Heart left ventricle (tissue), 16 donors: ENCODE results near the gene ATP1B2. TPM values are rescaled to one million over a fixed set of nuclear protein-coding genes. Genes with fewer than 3 reads are reported as not detected.
A peak's percentile ranks its signal among the peaks of the same experiment; 100 is the strongest.

Experiments used
- ATAC-seq, 4 donors: fragments of 200-7000 bp; cut with Tn5 transposase; one replicate each; pipeline ENCODE4 v1.9.1; 2020 to 2022; ENCODE audit warnings: moderate library complexity in 4 of 4, mild to moderate bottlenecking in 3 of 4, moderate number of reproducible peaks in 1 of 4
- DNase-seq, 5 donors: peaks; one replicate each; pipeline ENCODE4 v3.0.0-alpha.2; 2020
- H3K27ac ChIP-seq, 12 donors: fragments of 200-600 bp; sonication (generic) in 4 of 12; one replicate each; pipeline versions ENCODE4 v1.5.0 to v1.8.0; 2016 to 2022; ENCODE audit warnings: mild to moderate bottlenecking in 2 of 12
- H3K27me3 ChIP-seq, 9 donors: fragments of 200-600 bp; sonication (generic) in 2 of 9; one replicate each; pipeline versions ENCODE4 v1.5.1 to v1.8.0; 2016 to 2022; ENCODE audit warnings: mild to moderate bottlenecking in 3 of 9
- H3K36me3 ChIP-seq, 9 donors: fragments of 200-600 bp; sonication (generic) in 2 of 9; one replicate each; pipeline versions ENCODE4 v1.5.0 to v1.8.0; 2018 to 2022; ENCODE audit warnings: mild to moderate bottlenecking in 2 of 9
- H3K4me1 ChIP-seq, 12 donors: fragments of 200-600 bp; sonication (generic) in 4 of 12; one replicate each; pipeline versions ENCODE4 v1.5.0 to v1.8.0; 2016 to 2022; ENCODE audit warnings: mild to moderate bottlenecking in 3 of 12
- H3K4me3 ChIP-seq, 12 donors: fragments of 200-600 bp; sonication (generic) in 4 of 12; one replicate each; pipeline versions ENCODE4 v1.5.0 to v1.8.0; 2017 to 2022; ENCODE audit warnings: mild to moderate bottlenecking in 9 of 12, moderate library complexity in 4 of 12
- H3K9me3 ChIP-seq, 12 donors: fragments of 200-600 bp; sonication (generic) in 4 of 12; one replicate each; pipeline versions ENCODE4 v1.5.0 to v1.8.0; 2016 to 2022; ENCODE audit warnings: mild to moderate bottlenecking in 1 of 12
- CTCF ChIP-seq, 12 donors: fragments of 200-600 bp; sonication (generic) in 4 of 12; IDR thresholded peaks; one replicate each; pipeline versions ENCODE4 v1.5.0 to v1.8.0; 2018 to 2022; ENCODE audit warnings: antibody characterized with exemption in 12 of 12, mild to moderate bottlenecking in 5 of 12
- POLR2A ChIP-seq, 2 donors: fragments of 450-650 bp; IDR thresholded peaks; one replicate each; pipeline ENCODE4 v1.6.1; 2017; ENCODE audit warnings: antibody characterized with exemption in 2 of 2, mild to moderate bottlenecking in 2 of 2, moderate library complexity in 2 of 2
- WGBS, 4 donors: extraction: QIAGEN DNeasy Blood & Tissue Kit in 2 of 4; methylation state at CpG; one replicate each; pipeline versions ENCODE4 v1.1.5 to v1.1.7; 2013 to 2018; 5-methylcytosine and 5-hydroxymethylcytosine counted together
- intact Hi-C, 10 donors: fragments of 100-400 bp; cut with DNase I; formaldehyde crosslinking; loops; one replicate each; pipeline versions ENCODE4 v1.11.1 to v1.14.2; 2022
- polyA plus RNA-seq, 2 donors: library from polyadenylated mRNA; stranded (reverse); fragments of 200-250 nt; gene quantifications; one replicate each; pipeline ENCODE4 v1.2.3, GENCODE V29; 2013
- total RNA-seq, 9 donors: library from RNA; depleted of rRNA in 2 of 9; stranded (reverse); fragments of >200 nt in 2 of 9; fragmentation: NEBNext Ultra II Directional in 3 of 9; extraction: Animal tissue kit (Norgen Biotek cat#: 25700) in 3 of 9; gene quantifications; one replicate each; pipeline versions ENCODE4 v1.1.0 to v1.2.4, GENCODE V29; 2016 to 2023
- donor health status: ischemic (EF 13 %, LVEDD 7.1; RV severe dilation, severe dysfunction).
- donor health status: healthy with polysubstance abuse.
- donor health status: DM: no; HTN: yes; CAD: no.
- donor health status: DM: no; HTN: no; CAD: no.
- donor health status: ischemic (EF 25% LVEDD 6.9; RV normal size, moderate dysfunction).
- donor health status: ischemic (EF 25% LVEDD 5.7; RV mildly dilated, moderate dysfunction).
- donor health status: healthy.
- donor health status: DM: yes; HTN: yes; CAD: no.
- donor health status: ischemic (EF 35%, LVEDD 5.7; RV mildly dilated, moderate dysfunction).
- donor health status: nonischemic (EF 11% LVEDD 7.7; RV severe dilation, severe dysfunction).
- donor health status: DM: yes; HTN: yes; CAD: no.
- donor health status: PGD.
- donor health status: ischemic (EF 29% LVEDD 5.4; RV normal size, mild dysfunction).
- donor health status: nonischemic (EF 23%, LVEDD 6.1; RV moderate dilation, normal function).

ATP1B2 gene
- total and polyA plus RNA-seq, 11 donors = 0.60 to 6.6 (median 2.9) TPM

- TF ChIP-seq POLR2A (IDR thresholded peaks at IDR 0.05) = no peak
- no peak overlapping the region for H3K4me3 ChIP-seq
- H3K27me3 ChIP-seq = no peaks in the 10 kb centered on the region
- H3K4me1 ChIP-seq = no peaks in the 10 kb centered on the region
- intact Hi-C loops = no loop called here
- DNase-seq (no peak), ATAC-seq (no peak)
- peaks cover 0 to 13% (median 4%) of the 10 kb centered on the region in 12 donors for H3K9me3 ChIP-seq
- WGBS, 4 donors = 76 to 79% (median 77%) methylated on average over 10 of the region's 10 CpGs
- H3K27ac ChIP-seq = no peak overlapping the region
- H3K36me3 ChIP-seq = peaks cover 3 to 39% (median 35%) of the 10 kb centered on the region in 9 donors
Measured at GRCh38 chr17:7677388-7678067, 26.8 kb downstream of the ATP1B2 start.

GRCh38 chr17:7684851-7685532 lies 34.3 kb downstream of the ATP1B2 start:
- peaks cover 0 to 4% (median 0%) of the 10 kb centered on the region in 9 donors for H3K36me3 ChIP-seq
- DNase-seq = no peak
- 63 to 71% (median 69%) methylated on average over 15 of the region's 15 CpGs for WGBS, 4 donors
- peaks cover 0 to 37% (median 24%) of the 10 kb centered on the region in 12 donors for H3K4me1 ChIP-seq
- no peaks in the 10 kb centered on the region for H3K9me3 ChIP-seq
- intact Hi-C loops = loop anchor here in 8 of 10 donors (5.0 to 10.0 kb wide), 11 partner anchors 33 to 378 kb away; partner anchors contain the start of genes SHBG (in 4 of the 8), ATP1B2 (in 1 of the 8), CYB5D1 (in 1 of the 8) and EIF5A (in 1 of the 8)
- TF ChIP-seq CTCF (IDR thresholded peaks at IDR 0.05) (no peak), POLR2A (IDR thresholded peaks at IDR 0.05) (no peak)
- H3K27ac ChIP-seq = peak overlapping the region; percentile 89 to 99 (median 96)
- ATAC-seq = no peak
- H3K27me3 ChIP-seq = no peaks in the 10 kb centered on the region
- peak overlapping the region; percentile 67 to 97 (median 86) for H3K4me3 ChIP-seq

GRCh38 chr17:7685533-7686221 lies 35.0 kb downstream of the ATP1B2 start:
- no peaks in the 10 kb centered on the region for H3K27me3 ChIP-seq
- H3K4me1 ChIP-seq = peaks cover 0 to 37% (median 24%) of the 10 kb centered on the region in 12 donors
- H3K4me3 ChIP-seq = peak overlapping the region; percentile 67 to 97 (median 86)
- peak; percentile 94 to 95 (median 94) for DNase-seq
- H3K9me3 ChIP-seq = no peaks in the 10 kb centered on the region
- WGBS, 4 donors = 5 to 6% (median 5%) methylated on average over 42 to 44 of the region's 44 CpGs
- H3K36me3 ChIP-seq = peaks cover 0 to 11% (median 0%) of the 10 kb centered on the region in 9 donors
- TF ChIP-seq POLR2A (IDR thresholded peaks at IDR 0.05) (peak in 1 of 2 donors; percentile 22), CTCF (IDR thresholded peaks at IDR 0.05) (no peak)
- H3K27ac ChIP-seq = peak overlapping the region; percentile 89 to 99 (median 96)
- intact Hi-C loops = loop anchor here in 9 of 10 donors (2.0 to 10.0 kb wide), 13 partner anchors 33 to 378 kb away; partner anchors contain the start of genes SHBG (in 4 of the 9), ATP1B2 (in 1 of the 9), CYB5D1 (in 1 of the 9) and EIF5A (in 1 of the 9)
- ATAC-seq = peak; percentile 79 to 85 (median 82)
